HepG2 (cell line): ENCODE results near the gene DPH2. TPM values are rescaled to one million over a fixed set of nuclear protein-coding genes. Genes with fewer than 3 reads are reported as not detected.

Experiments used
- DRAP1 ChIP-seq: IDR thresholded peaks from 2 replicates; pipeline ENCODE4 v1.6.1; 2016; ENCODE audit warnings: missing genetic modification reagents, missing compliant biosample characterization
- FOSL2 ChIP-seq: sonication (generic); formaldehyde crosslinking; IDR thresholded peaks from 2 replicates; pipeline ENCODE4 v1.4.0; 2020; ENCODE audit warnings: missing genetic modification reagents
- HINFP ChIP-seq: sonication (generic); formaldehyde crosslinking; IDR thresholded peaks from 2 replicates; pipeline ENCODE4 v1.4.0; 2020; ENCODE audit warnings: low read depth, mild to moderate bottlenecking, missing genetic modification reagents
- HIVEP1 ChIP-seq: sonication (generic); formaldehyde crosslinking; IDR thresholded peaks from 2 replicates; pipeline ENCODE4 v1.4.0; 2020; ENCODE audit warnings: mild to moderate bottlenecking, missing genetic modification reagents
- KDM4B ChIP-seq: sonication (generic); formaldehyde crosslinking; IDR thresholded peaks from 2 replicates; pipeline ENCODE4 v1.4.0; 2020; ENCODE audit warnings: missing genetic modification reagents
- MEIS2 ChIP-seq: sonication (generic); formaldehyde crosslinking; IDR thresholded peaks from 2 replicates; pipeline ENCODE4 v1.9.0; 2021; ENCODE audit warnings: mild to moderate bottlenecking, missing genetic modification reagents
- MYPOP ChIP-seq: sonication (generic); formaldehyde crosslinking; IDR thresholded peaks from 2 replicates; pipeline ENCODE4 v1.8.1; 2023; ENCODE audit warnings: mild to moderate bottlenecking, moderate library complexity, missing genetic modification reagents
- NFKB2 ChIP-seq: sonication (generic); formaldehyde crosslinking; IDR thresholded peaks from 2 replicates; pipeline ENCODE4 v1.4.0; 2020; ENCODE audit warnings: missing genetic modification reagents, borderline replicate concordance
- POLR2A ChIP-seq, 2 experiments: IDR thresholded peaks; 2 replicates each; pipeline ENCODE4 v1.6.1; 2011; ENCODE audit warnings: low read depth in 2 of 2, low read length in 2 of 2, mild to moderate bottlenecking in 1 of 2, moderate library complexity in 1 of 2; ENCODE audit not compliant: insufficient read depth in 1 of 2
- SPEN ChIP-seq: sonication (generic); formaldehyde crosslinking; IDR thresholded peaks from 2 replicates; pipeline ENCODE4 v1.5.1; 2020; ENCODE audit warnings: low read depth, mild to moderate bottlenecking, missing genetic modification reagents
- ZBTB14 ChIP-seq: sonication (generic); formaldehyde crosslinking; IDR thresholded peaks from 2 replicates; pipeline ENCODE4 v1.4.0; 2020; ENCODE audit warnings: missing genetic modification reagents
- ZBTB37 ChIP-seq: sonication (generic); formaldehyde crosslinking; IDR thresholded peaks from 2 replicates; pipeline ENCODE4 v1.4.0; 2020; ENCODE audit warnings: mild to moderate bottlenecking, missing genetic modification reagents
- ZNF224 ChIP-seq: sonication (generic); formaldehyde crosslinking; IDR thresholded peaks from 2 replicates; pipeline ENCODE4 v1.5.0; 2020; ENCODE audit warnings: mild to moderate bottlenecking, missing genetic modification reagents
- ZNF501 ChIP-seq: sonication (generic); formaldehyde crosslinking; IDR thresholded peaks from 2 replicates; pipeline ENCODE4 v1.5.1; 2020; ENCODE audit warnings: mild to moderate bottlenecking, moderate library complexity, missing genetic modification reagents
- ZNF580 ChIP-seq: IDR thresholded peaks from 2 replicates; pipeline ENCODE4 v1.6.1; 2016; ENCODE audit warnings: low read depth, borderline replicate concordance
- ZNF619 ChIP-seq: sonication (generic); formaldehyde crosslinking; IDR thresholded peaks from 2 replicates; pipeline ENCODE4 v1.4.0; 2020; ENCODE audit warnings: mild to moderate bottlenecking, missing genetic modification reagents
- ZNF709 ChIP-seq: sonication (generic); formaldehyde crosslinking; IDR thresholded peaks from 2 replicates; pipeline ENCODE4 v1.5.0; 2020; ENCODE audit warnings: mild to moderate bottlenecking, missing genetic modification reagents
- ZNF777 ChIP-seq: sonication (generic); formaldehyde crosslinking; IDR thresholded peaks from 2 replicates; pipeline ENCODE4 v1.4.0; 2020; ENCODE audit warnings: missing genetic modification reagents
- polyA plus RNA-seq, 8 experiments: library from polyadenylated mRNA; depleted of rRNA in 3 of 8; stranded (reverse) in 7 of 8; unstranded in 1 of 8; fragments of >200 nt; fragmentation: Illumina TruSeq in 4 of 8; extraction: Trizol in 4 of 8; gene quantifications; 2 replicates each; pipeline versions ENCODE4 v1.2.1 to v1.2.3, GENCODE V29; 2011 to 2016; ENCODE audit warnings: low read depth in 4 of 8, missing spikeins in 1 of 8, mixed read lengths in 1 of 8; ENCODE audit not compliant: insufficient read depth in 1 of 8
- total RNA-seq, 5 experiments: library from RNA; depleted of rRNA; stranded (reverse); fragments of >200 nt; fragmentation: Illumina TruSeq; extraction: Trizol; gene quantifications; 2 replicates each; pipeline ENCODE4 v1.2.3, GENCODE V29; 2016; ENCODE audit warnings: low read depth in 1 of 5

Gene DPH2
- total and polyA plus RNA-seq, 2 of the 13 experiments (the other 11 are each of a cell fraction or from before 2014, with no cell fraction given) = 32.2 to 38.3 TPM

GRCh38 chr1:43936431-43937151, 33.2 kb upstream of the DPH2 start (continued):
- TF ChIP-seq ZBTB14 (CRISPR knock-in tag) (peak; percentile 72), ZNF709 (0 out of 2 replicates have a peak, but pooled peaks have one; percentile 69), SPEN (CRISPR knock-in tag) (no peak), ZNF619 (CRISPR knock-in tag) (0 out of 2 replicates have a peak, but pooled peaks have one; percentile 41), KDM4B (CRISPR knock-in tag) (0 out of 2 replicates have a peak, but pooled peaks have one; percentile 24), ZBTB37 (no peak), ZNF777 (CRISPR knock-in tag) (peak; percentile 78), MYPOP (CRISPR knock-in tag) (no peak), ZNF224 (peak; percentile 87), DRAP1 (CRISPR knock-in tag) (no peak), NFKB2 (peak; percentile 66; the same call in 1 of the 2 replicates), HINFP (peak; percentile 28; the same call in 1 of the 2 replicates), FOSL2 (CRISPR knock-in tag) (no peak), ZNF580 (CRISPR knock-in tag) (peak; percentile 56; the same call in 1 of the 2 replicates), ZNF501 (CRISPR knock-in tag) (0 out of 2 replicates have a peak, but pooled peaks have one; percentile 27), MEIS2 (CRISPR knock-in tag) (0 out of 2 replicates have a peak, but pooled peaks have one; percentile 6), HIVEP1 (CRISPR knock-in tag) (0 out of 2 replicates have a peak, but pooled peaks have one; percentile 41), POLR2A (IDR thresholded peaks at IDR 0.05; ENCODE audit: insufficient read depth in 1 of 2, low read depth in 2 of 2, low read length in 2 of 2) (peak; percentile 9 to 34; a peak in 1 of 4 replicates)
